Measurements from ENCODE around the gene SPOP. TPM values are rescaled to one million over a fixed set of nuclear protein-coding genes. Genes with fewer than 3 reads are reported as not detected.
A peak's percentile ranks its signal among the peaks of the same experiment; 100 is the strongest.

SPOP gene
- total and polyA plus RNA-seq, 9 of the 15 experiments (the other 6 are each of a cell fraction or from before 2014, with no cell fraction given): 34.2 to 65.9 (median 39.7) TPM

- FAIRE-seq (no peak), ATAC-seq (no peak), DNase-seq (ENCODE audit: extremely low read depth in 1 of 4, low spot score in 3 of 4) (no peak)
- CTCF ChIA-PET (ENCODE audit: low intra/inter-chr PET ratio): no interaction called here
- Histone ChIP-seq H3K9me3 (replicated peaks; ENCODE audit: control insufficient read depth, insufficient read depth, low read depth, low read length) (no peaks in the 10 kb centered on the region), H3K9me1 (ENCODE audit: control insufficient read depth, insufficient read depth, low read length) (no peaks in the 10 kb centered on the region), H3K27me3 (ENCODE audit: control insufficient read depth in 2 of 2, insufficient read depth in 2 of 2, low read length in 2 of 2) (no peaks in the 10 kb centered on the region), H3K9ac (ENCODE audit: insufficient read depth in 1 of 2, low read depth in 2 of 2, low read length in 2 of 2) (no peak overlapping the region), H4K20me1 (replicated peaks; ENCODE audit: control insufficient read depth, insufficient read depth, low read length) (no peaks in the 10 kb centered on the region), H3K79me2 (ENCODE audit: control insufficient read depth, insufficient read depth, low read length) (no peaks in the 10 kb centered on the region), H3K27ac (ENCODE audit: extremely low read depth, low read depth, low read length) (no peak overlapping the region), H3K4me3 (no peak overlapping the region), H3K36me3 (ENCODE audit: control insufficient read depth, insufficient read depth, low read length) (peaks cover 66% of the 10 kb centered on the region; the same call in 2 of the 3 replicates), H3K4me1 (replicated peaks in 1 of 2; ENCODE audit: control insufficient read depth in 2 of 2, insufficient read depth in 2 of 2, low read length in 2 of 2) (no peaks in the 10 kb centered on the region), H2AFZ (ENCODE audit: low read depth, low read length) (no peak overlapping the region), H3K4me2 (ENCODE audit: insufficient read depth, low read length) (no peak overlapping the region)
- POLR2A ChIA-PET: interaction anchor here (0.8 to 1.8 kb wide), 4 partner anchors 9 to 200 kb away, joined by 3 to 8 read pairs (median 5); no protein-coding TSS in a partner anchor
- BruUV-seq (replicated peaks): no TSS peak
- in situ Hi-C loops (cut with MboI) (no loop called here), intact Hi-C loops (cut with micrococcal nuclease) (no loop called here)
- WGBS (ENCODE audit: insufficient coverage, low coverage, missing lambda C conversion rate): 91% methylated on average over 8 of the region's 8 CpGs
- no peak for TF ChIP-seq SPI1 (IDR thresholded peaks at IDR 0.05; ENCODE audit: borderline replicate concordance, low read depth, low read length)
- no peak for TF ChIP-seq CHAMP1 (IDR thresholded peaks at IDR 0.05)
- no peak for TF ChIP-seq POLR2AphosphoS2 (IDR thresholded peaks at IDR 0.05; ENCODE audit: low read length)
- TF ChIP-seq CEBPG (CRISPR knock-in tag; IDR thresholded peaks at IDR 0.05): no peak
- TF ChIP-seq CEBPG (tag; conservative IDR thresholded peaks at IDR 0.05 in 1 of 2, IDR thresholded peaks at IDR 0.05 in 1 of 2): 0 out of 4 replicates have a peak, but pooled peaks of 1 of the 2 experiments have one; percentile 17
- no peak for TF ChIP-seq ATF4 (CRISPR knock-in tag; IDR thresholded peaks at IDR 0.05)
- 0 out of 2 replicates have a peak, but pooled peaks have one; percentile 24 for TF ChIP-seq CEBPB (tag; IDR thresholded peaks at IDR 0.05)
Observed at GRCh38 chr17:49597928-49598655, 79.8 kb downstream of the SPOP start.
